NCI-H82 treated with DMSO at 0.1 percent for 48 hours (cell line): Measurements from ENCODE around the gene PTTG1IP.
"Not testable (repeated sequence)": the region's sequence is repeated elsewhere in the genome, so short reads cannot be mapped to it uniquely, and the experiment has no call there.

Experiments
- DNase-seq: peaks from one replicate; lab custom pipeline; 2025; ENCODE audit not compliant: unreplicated experiment; lab: John Stamatoyannopoulos, UW

Gene PTTG1IP, protein sequence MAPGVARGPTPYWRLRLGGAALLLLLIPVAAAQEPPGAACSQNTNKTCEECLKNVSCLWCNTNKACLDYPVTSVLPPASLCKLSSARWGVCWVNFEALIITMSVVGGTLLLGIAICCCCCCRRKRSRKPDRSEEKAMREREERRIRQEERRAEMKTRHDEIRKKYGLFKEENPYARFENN

DNA sequence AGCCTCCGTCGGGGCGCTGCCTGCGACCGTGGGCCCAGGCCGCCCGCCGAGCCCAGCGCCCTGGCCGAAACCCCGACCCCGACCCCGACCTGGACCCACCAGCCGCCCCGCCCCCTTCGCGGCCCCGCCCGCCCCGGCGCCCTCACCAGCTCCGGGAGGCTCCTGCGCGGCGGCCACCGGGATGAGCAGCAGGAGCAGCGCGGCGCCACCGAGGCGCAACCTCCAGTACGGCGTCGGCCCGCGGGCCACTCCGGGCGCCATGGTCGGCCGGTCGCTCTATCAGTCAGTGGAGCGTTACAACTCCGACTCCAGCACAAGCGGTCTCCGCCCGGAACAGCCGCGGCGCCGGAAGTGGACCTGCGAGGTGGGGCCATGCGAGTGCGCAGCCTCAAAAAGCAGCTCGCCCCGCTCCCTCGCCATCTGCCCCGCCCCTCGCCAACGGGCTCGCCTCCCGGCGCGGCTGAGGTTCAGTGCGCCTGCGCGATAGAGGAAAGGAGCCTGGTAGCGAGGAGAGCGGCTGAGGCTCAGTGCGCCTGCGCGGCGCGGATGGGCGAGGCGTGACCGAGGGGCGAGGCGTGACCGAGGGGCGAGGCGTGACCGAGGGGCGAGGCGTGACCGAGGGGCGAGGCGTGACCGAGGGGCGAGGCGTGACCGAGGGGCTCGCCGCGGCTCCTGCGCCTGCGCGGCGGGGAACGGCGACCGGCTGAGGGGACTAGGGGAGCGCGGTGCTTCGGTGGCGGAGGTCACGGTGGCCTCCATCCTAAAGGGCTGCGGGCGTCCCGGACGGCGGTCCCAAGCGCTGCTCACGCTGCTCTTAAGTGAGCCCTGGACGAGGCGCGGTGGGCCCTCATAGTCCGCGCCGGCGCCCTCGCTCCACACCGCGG, at the start of gene PTTG1IP:
Gene PTTG1IP (minus strand): TSS at position 335 of the 884 bp plus-strand sequence. CDS start 74 bp downstream, at position 261.
- DNase-seq = peak; percentile 87

DNA sequence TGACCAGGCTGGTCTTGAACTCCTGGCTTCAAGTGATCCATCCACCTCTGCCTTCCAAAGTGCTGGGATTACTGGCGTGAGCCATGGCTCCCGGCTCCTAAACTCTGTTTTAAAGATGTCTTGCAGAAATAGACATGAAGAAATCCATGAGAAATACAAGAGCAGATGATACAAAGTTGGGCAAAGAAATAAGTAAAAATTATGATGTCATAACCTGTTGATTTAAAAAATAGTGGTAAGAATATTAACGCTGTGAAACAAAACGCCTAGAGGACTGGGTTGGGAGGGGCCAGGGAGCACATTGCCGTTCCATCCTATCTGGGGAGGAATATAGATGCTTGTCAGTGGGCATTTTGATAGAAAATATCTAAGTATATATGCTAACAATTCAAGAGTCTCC, 48.4 kb upstream of the PTTG1IP start:
- no peak for DNase-seq

DNA sequence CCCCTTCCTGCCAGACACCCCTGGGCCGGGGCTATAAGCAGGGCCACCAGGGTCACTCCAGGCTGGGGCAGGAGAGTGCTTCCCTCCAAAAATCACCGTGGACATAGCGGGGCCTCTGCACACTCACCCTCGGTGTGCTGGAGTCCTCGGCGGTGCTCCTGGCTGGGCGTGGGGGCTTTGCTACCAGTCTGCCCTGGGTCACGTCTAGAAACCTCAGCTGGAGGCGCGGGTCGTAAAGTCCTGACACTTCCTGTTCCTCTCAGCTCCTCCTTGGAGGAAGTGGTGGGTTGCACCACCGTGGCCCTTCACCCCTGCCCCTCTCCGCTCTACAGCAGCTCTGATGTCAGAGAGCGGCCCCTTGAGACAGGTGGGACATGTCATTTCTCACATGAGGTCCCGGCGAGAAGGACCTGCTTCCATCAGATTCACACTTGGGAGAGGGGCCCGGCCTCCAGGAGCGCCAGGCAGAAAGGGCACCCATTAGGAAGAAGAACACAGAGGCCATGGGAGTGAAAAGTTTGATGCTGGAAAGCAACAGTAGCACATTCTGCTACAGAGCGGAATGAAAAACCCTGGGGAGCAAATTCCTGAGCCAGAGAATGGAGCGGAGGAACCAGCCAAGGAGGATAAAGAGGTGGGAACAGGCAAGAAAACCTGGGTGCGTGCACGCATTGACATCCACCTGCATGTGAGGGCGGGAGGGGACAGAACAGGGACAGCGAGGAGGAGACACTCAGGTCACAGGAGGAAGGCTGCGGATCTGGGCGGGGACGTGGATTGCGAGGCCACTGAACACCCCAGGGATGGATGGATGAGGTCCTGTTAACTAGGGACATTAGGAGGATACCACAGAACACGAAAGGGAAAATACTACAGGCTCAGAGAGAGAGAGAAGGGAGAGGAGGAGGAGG, 47.5 kb upstream of the PTTG1IP start, which contains the start of gene ITGB2:
Gene ITGB2 (minus strand): TSS at position 206 of the 911 bp plus-strand sequence. CDS start 10,117 bp downstream, outside the sequence.
- no peak for DNase-seq

DNA sequence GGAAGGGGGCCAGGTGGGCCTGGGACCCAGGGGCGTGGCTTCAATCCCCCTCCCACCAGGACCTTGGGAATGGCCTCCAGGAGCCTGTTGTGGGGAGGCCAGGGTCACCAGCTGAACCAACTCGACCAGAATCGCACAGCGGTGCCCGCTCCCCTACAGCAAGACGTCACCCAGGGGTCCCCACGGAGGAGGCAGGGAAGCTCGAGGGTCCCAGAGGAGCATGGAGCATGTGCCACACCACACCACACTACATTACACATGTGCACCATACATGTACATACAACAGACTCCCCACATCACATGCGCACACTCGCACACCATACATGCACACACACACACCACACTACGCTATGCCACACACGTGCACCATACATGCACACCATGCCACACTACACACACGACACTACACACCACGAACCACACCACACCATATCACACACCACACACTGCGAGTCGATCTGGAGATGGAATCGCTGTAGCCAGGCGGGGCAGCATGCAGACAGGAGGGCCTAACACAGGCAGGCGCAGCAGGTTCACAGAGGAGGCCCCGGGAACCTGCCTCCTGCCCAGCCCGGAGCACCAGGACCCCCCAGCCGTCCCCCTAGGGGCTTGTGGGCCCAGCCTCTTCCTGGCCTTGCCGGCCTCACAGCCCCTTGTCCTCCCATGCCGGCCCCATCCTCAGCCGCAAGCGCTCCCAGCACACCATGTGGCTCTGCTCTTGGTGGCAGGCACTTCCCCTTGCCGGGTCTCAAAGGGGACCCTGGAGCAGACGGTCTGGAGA, 46.6 kb upstream of the PTTG1IP start:
- no peak for DNase-seq

DNA sequence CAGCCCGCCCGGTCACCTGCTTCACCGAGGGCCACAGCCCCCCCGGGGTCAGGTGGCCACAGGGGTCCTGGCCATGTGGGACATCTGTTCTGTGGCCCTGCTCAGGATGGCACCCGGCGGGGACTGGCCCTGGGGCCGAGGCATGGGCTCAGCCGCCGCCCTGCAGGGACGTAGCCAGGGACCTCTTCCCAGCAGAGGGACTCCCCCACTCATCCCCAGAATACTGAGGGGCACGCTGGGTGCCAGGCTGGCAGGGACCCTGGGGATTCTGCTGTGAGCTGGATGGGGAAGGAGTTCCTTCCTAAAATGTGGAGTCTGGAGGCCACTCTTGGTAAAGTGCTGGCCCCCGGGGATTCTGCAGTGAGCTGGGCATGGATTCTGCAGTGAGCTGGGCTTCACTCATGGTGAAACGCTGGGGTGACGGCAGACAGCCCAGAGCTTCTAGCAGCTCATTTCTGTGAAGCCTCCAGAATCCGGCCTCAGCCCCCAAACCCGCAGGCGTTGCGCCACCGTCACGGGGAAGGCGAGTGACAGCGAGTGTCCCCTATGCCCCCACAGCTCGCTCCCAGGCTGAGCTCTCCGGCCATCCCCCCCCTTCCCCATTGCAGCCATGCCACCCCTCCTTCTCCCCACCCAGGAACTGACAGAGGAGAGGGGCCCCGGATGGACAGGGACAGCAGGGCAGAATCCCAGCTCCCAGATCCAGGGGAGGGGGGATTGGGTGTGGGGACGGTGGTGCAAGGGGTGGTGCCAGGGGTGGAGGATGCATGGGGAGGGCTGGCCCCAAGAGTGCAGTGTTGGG, 45.8 kb upstream of the PTTG1IP start:
- no peak for DNase-seq

DNA sequence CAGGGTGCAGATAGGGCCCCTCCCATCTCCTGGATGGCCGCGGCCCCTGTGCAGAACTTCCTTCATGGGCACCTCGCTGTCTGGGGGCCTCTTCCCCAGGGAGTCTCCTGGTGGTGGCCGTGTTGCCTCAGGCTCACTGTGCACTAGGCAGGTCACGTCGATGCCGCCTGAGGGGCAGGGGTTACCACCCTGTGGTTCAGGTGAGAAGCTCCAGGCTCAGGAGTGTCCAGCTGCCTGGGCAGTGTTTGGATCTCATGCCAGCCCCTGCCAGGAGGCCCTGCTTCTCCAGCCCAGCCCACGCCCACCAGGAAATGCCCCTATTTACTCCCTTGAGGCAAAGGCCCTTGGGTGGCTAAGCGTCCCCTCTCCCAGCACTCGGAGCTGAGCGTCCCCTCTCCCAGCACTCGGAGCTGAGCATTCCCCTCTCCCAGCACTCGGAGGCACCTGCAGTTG, 45.1 kb upstream of the PTTG1IP start:
- no peak for DNase-seq

DNA sequence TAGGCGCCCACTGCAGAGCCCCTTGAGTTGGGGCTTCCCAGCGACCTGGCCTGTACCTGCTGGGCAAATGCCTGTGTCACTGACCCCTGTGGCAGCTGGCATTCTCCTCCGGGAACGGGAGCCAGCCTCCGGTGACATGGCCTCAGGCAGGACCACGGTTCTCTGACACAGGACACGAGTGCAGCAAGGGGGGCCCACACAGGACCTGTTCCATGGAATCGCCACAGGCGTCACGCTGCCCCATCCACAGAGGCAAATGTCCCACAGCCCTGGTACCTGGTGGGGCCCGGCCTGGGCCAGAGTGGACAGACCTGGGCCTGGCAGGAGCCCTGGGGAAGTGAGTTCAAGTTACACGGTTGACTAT, 44.6 kb upstream of the PTTG1IP start:
- no peak for DNase-seq

DNA sequence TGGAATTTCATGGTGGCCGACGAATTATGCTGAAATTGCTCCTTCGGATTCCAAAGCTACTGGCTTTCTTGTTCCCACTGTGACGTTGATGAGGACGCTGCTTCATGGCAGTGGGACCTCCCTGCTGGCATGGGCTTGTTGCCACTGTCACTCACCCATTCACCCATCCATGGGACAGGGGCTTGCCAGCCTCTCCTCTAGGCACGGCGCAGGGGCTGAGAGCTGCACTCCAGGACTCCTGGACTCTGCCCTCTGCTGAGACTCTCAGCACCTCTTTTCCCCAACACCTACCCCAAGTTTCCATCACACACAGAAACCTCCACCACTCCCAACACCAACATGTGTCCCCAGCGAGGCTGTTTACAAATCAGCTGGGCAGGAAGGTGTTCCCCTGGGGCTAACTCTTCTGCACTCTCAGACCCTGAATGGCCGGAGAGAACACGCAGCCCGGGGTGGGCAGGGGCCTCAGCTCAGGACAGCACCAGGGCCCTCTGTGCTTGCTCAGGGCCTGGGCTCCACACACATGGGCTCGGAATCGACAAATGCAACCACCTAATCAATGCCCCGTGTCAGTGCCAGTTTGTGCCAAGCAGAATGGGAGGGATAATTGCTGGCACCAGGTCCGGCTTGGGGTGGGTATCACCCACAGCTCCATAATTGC, 44.1 kb upstream of the PTTG1IP start:
- DNase-seq = no peak

DNA sequence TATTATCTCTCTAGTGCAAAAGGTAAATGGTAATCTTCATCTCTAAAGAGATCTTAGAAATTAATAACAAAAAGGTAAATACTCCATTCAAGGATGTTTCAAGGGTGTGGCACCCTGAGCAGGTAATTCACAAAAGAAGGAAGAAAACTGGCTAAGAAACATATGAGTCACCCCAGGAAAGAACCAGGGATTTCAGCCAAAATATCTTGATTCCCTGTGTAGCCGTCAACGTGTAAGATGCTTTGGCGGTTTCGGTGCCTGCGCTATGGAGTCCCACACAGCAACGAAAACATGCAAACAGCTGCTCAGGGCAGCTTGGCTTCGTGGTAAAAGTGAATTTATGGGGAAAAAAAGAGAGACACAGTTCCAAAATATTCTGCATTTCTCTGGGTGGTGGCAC, 43.5 kb upstream of the PTTG1IP start:
- no peak for DNase-seq

DNA sequence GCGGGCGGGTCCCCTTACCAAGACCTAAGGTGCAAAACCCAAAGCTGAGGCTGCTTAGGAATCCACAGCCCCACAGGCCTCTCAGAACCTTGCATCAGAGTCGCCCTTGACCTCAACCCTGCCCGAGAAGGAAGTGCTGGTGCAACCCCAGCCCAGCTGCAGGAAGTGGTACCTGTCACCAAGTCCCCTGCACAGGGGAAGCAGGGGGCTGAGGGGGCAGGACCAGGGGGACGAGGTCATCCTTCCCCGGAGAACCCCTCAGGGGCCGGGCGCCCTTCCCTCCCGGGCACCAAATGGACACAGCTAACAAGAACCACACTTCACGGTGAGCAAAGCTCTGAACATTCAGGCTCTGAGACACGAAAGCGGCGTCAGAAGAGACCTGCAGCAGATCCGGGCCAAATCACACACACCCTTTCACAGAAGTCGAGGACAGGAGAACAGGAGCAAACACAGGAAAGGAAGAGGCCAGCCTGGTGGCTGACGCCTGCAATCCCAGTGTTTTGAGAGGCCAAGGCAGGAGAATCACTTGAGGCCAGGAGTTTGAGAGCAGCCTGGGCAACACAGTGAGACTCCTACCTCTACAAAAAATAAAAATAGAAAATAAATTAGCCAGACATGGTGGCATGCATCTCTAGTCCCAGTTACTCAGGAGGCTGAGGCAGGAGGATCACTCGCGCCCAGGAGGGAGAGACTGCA, 40.8 kb upstream of the PTTG1IP start:
- no peak for DNase-seq

DNA sequence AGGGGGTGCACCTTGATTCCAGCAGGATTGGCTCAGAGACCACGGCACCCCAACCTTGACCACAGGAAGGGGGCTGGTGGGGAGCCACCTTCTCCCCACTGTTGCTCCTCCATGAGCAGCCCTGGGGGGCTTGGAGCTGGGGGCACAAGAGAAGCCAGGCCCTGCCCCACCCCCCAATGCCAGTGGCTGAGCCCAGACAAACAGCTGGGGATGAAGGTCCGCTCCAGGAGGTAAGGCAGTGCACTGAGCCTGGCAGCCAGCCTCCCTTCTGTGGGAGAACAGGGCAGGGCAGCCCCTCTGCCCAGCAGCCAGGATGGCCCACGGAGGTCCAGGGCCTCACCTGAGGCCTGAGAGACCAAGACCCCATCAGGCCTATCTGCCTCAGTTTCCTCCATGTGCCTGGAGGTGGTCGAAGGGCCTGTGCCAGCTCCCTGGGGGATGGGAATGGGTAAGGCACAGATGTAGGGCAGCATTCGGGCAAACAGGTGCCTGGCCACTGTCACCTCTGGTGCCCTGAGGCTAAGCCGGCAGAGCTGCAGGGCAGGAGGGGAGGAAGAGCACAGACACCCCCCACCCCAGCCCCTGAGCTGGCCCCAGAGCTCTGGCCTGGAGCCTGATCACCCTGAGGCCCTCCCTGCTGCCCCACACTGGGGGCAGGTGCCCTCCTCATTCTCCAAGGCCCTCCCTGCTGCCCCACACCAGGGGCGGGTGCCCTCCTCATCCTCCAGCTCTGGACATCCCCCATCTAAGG, 40.1 kb upstream of the PTTG1IP start:
- DNase-seq = no peak

DNA sequence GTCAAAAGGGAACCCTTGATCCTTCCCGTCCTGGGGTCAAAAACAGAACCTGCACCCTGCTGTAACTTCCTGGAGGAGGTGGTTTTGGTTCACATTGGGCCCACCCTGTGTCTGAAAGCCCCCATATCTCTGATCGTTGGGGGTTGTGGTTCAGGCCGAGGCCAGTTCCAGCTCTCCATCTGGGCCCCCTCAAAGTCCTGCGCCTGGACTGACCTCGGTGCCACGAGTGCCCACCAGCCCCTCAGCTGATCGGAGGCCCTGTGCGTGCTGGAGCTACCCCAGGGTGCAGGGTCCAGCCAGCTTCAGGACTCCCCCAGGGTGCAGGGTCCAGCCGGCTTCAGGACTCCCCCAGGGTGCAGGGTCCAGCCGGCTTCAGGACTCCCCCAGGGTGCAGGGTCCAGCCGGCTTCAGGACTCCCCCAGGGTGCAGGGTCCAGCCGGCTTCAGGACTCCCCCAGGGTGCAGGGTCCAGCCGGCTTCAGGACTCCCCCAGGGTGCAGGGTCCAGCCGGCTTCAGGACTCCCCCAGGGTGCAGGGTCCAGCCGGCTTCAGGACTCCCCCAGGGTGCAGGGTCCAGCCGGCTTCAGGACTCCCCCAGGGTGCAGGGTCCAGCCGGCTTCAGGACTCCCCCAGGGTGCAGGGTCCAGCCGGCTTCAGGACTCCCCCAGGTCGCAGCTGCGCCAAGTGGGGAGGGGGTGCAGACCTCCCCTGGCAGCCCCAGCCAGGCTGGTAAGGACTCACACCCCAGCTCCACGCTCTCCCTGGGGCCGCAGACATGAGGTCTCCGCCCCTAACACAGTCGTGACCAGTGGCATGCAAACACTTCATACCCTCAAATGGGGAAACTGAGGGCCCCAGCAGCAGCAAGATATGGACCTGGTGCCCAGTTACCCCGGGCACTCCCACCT, 39.3 kb upstream of the PTTG1IP start:
- DNase-seq = not testable (repeated sequence)

DNA sequence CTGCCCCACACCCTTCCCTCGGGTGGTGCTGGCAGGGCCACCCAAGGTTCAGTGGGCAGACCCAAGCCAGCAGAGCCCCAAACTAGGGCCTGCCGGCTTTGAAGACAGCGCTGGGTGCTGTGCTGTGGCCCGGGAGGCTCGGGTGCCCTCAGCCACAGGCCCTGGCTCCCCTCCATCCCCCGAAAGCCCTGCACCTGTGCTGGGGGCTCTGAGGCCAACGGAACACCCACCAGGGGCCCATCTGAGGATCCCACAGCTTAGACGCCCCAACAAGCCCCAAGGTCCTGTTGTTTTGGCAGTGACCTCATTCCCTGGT, 38.6 kb upstream of the PTTG1IP start:
- no peak for DNase-seq

DNA sequence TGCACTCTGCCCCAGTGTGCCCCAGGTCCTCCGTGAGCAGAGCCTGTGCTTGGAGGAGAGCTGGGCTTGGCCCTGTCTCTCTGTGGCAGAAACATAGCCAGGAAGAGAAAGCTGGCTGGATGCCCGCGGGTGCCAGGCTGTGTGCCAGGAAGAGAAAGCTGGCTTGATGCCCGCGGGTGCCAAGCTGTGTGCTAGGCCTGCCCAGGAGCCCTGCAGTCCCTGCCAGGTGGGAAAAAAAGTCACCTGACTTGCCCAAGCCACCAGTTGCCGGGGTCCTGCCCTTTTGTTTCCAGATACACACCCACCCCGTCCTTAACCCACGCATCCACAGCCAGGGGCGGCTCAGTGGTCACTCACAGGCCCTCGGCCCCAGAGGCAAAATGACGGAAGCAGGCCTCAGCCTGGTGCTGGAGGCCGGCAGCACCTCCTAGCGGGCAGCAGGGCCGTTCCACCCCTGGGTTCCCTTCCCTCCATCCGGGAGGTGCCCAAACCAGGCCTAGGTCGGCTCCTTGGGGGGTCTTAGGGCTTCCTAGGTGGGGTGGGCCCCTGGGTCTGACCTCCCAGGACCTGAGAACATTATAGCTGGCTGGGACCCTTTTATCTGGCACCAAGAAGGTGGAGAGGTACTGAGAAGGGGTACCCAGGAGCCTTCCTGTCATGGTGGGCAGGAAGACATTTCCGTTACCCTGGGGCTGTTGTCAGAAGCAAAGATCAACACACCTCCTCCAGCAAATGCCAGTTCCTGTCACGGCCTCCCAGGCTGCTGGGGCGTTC, 38.1 kb upstream of the PTTG1IP start:
- DNase-seq = no peak

DNA sequence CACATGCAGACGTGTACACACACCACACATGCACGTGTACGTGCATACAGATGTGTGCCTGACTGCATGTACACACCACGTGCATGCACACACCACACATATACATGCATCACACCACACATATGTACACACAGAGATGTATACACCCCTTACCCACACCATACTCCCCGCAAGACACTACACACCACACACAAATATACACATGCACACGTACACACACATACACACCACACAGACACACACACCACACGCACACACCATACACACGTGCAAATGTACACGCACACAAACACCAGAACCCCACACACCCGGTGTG, 37.5 kb upstream of the PTTG1IP start:
- no peak for DNase-seq

DNA sequence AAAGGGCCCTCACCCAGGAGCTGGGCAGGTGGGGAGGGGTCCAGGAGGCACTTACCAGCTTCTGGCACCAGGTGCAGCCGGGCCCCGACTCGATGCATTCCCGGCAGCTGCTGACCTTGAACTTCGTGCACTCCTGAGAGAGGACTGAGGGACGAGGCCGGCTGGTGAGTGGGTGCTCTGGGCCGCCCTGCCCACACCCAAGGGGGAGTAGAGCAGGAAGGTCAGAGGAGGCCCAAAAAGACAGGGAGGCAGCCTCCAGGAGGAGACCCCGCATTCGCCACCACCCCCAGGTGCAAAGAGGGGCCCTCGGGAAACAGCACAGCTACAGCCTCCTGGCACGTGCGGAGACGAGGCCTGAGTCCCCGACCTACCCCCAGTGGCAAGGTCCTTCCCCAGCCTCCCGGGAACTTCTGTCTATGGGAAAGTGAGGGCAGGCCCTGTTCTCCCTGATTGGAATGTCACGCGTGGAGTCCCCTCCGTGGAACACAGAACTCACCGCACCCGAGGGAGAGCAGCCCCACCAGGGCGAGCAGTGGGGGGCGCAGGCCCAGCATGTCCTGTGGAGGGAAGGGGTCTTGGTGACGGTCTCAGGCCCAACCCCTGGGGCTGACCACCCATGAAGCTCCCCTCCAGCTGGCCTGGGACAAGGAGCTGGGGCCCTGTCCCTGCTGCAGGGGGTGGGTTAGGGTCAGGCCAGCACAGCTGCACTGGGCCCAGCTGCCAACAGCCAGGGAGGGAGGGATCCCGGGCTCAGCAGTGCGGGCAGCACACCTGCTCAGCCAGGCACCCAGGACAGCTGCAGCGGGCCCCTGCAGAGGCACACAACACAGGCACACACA, 37.0 kb upstream of the PTTG1IP start:
- DNase-seq = no peak
